ENCODE measurements around the gene ZYG11A. TPM values are rescaled to one million over a fixed set of nuclear protein-coding genes. Genes with fewer than 3 reads are reported as not detected.

The ZYG11A gene
- total and polyA plus RNA-seq, 2 of the 8 experiments (the other 6 are each of a cell fraction or from before 2014, with no cell fraction given) = 0.89 to 2.6 TPM

DNA sequence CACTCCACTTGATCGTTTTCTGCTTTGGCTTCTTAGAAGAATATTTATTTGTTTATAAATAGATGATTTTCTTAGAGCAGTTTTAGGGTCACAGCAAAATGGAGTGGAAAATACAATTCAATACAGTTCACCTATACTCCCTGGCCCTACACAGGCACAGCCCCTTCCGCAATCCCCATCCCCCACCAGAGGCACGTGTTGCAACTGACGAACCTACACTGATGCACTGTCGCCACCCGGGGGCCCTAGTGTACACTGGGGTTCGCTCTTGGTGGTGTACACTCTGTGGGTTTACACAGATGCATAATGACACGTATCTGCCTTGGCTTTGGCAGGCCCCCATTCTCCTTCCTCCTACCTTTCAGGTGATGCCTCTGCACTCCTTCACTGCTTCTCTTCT, 71.0 kb downstream of the ZYG11A start:
- Histone ChIP-seq H3K79me1 (ENCODE audit: low read depth, low read length) (peaks cover 2% of the 10 kb centered on the region; the same call in 1 of the 2 replicates), H4K91ac (replicated peaks; ENCODE audit: insufficient read length, low read length) (no peak overlapping the region), H3K27me3 (replicated peaks in 1 of 4; ENCODE audit: control insufficient read depth in 3 of 4, extremely low read depth in 1 of 4, insufficient read depth in 3 of 4, low read length in 3 of 4) (no peaks in the 10 kb centered on the region), H3K56ac (replicated peaks; ENCODE audit: insufficient read length, low read depth, low read length) (no peak overlapping the region), H2BK12ac (ENCODE audit: low read depth, low read length) (no peak overlapping the region), H3K14ac (ENCODE audit: insufficient read length) (no peak overlapping the region), H4K5ac (ENCODE audit: insufficient read length, low read depth, low read length) (no peak overlapping the region), H2BK5ac (ENCODE audit: low read depth, low read length) (no peak overlapping the region), H2BK15ac (ENCODE audit: low read length) (no peak overlapping the region), H3K23me2 (ENCODE audit: low read depth, low read length) (no peaks in the 10 kb centered on the region), H2AFZ (ENCODE audit: low read length) (no peak overlapping the region), H3K36me3 (ENCODE audit: control insufficient read depth in 2 of 4, insufficient read depth in 4 of 4, low read length in 3 of 4) (no peaks in the 10 kb centered on the region), H4K8ac (ENCODE audit: extremely low read depth, insufficient read depth, low read length) (no peak overlapping the region), H2AK5ac (ENCODE audit: low read depth, low read length) (no peak overlapping the region), H3K4me3 (ENCODE audit: extremely low read depth in 1 of 4, insufficient read depth in 2 of 4, low read depth in 3 of 4, low read length in 4 of 4) (no peak overlapping the region), H3K79me2 (ENCODE audit: control insufficient read depth in 1 of 2, insufficient read depth in 2 of 2, low read length in 2 of 2) (no peaks in the 10 kb centered on the region), H3K23ac (ENCODE audit: insufficient read length) (no peak overlapping the region), H3K4ac (replicated peaks; ENCODE audit: insufficient read length, low read depth, low read length) (no peak overlapping the region), H2BK120ac (replicated peaks; ENCODE audit: low read depth, low read length) (no peak overlapping the region), H3K9ac (replicated peaks in 1 of 4; ENCODE audit: extremely low read depth in 1 of 4, low read depth in 3 of 4, low read length in 3 of 4) (no peak overlapping the region), H3K27ac (ENCODE audit: low read depth, low read length) (no peak overlapping the region), H3K4me2 (ENCODE audit: insufficient read depth in 1 of 2, low read depth in 2 of 2, low read length in 2 of 2) (no peak overlapping the region), H3K4me1 (replicated peaks in 1 of 4; ENCODE audit: control insufficient read depth in 3 of 4, insufficient read depth in 4 of 4, low read length in 3 of 4) (peaks cover 0 to 4% (median 0%) of the 10 kb centered on the region in 4 experiments; a peak in 1 of 7 replicates), H3K18ac (ENCODE audit: extremely low read depth, low read length) (no peak overlapping the region), H2BK20ac (ENCODE audit: low read length) (no peak overlapping the region), H4K20me1 (replicated peaks in 1 of 2; ENCODE audit: control insufficient read depth in 1 of 2, insufficient read depth in 2 of 2, low read length in 2 of 2) (peaks cover 0 to 2% of the 10 kb centered on the region in 2 experiments), H3K9me3 (ENCODE audit: insufficient read depth in 2 of 2, low read depth in 1 of 2, low read length in 1 of 2) (no peaks in the 10 kb centered on the region)
- 62% methylated on average over 8 of the region's 8 CpGs; no CpG with 5 or more reads in 1 of the 2 experiments for WGBS, 2 experiments (ENCODE audit: extremely low coverage in 1 of 2, insufficient coverage in 1 of 2, insufficient read length in 1 of 2, insufficient replicate concordance in 2 of 2, low coverage in 1 of 2, low lambda C conversion rate in 2 of 2, missing lambda C conversion rate in 1 of 2)
- ChIA-PET CTCF (ENCODE audit: partially characterized antibody) (interaction anchor here (6.1 kb wide), 1 partner anchor 8 kb away, joined by 39 read pairs; no protein-coding TSS in a partner anchor), POLR2A (ENCODE audit: partially characterized antibody) (interaction anchor here (0.6 kb wide), 1 partner anchor 210 kb away, joined by 3 read pairs; no protein-coding TSS in a partner anchor)
- FAIRE-seq (no peak), DNase-seq (ENCODE audit: low read depth in 1 of 2, low spot score in 2 of 2) (peak in 1 of 2 experiments; percentile 64)
- no peak for TF ChIP-seq POLR2A (IDR thresholded peaks at IDR 0.05; ENCODE audit: control extremely low read depth in 1 of 2, low read depth in 2 of 2, low read length in 2 of 2)
- no peak for TF ChIP-seq NANOG (IDR thresholded peaks at IDR 0.05; ENCODE audit: insufficient read depth, low read depth, low read length, poor library complexity, severe bottlenecking)
- no peak for TF ChIP-seq BRCA1 (IDR thresholded peaks at IDR 0.05; ENCODE audit: low read depth, low read length)
- TF ChIP-seq, protein P1, sequence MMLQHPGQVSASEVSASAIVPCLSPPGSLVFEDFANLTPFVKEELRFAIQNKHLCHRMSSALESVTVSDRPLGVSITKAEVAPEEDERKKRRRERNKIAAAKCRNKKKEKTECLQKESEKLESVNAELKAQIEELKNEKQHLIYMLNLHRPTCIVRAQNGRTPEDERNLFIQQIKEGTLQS (IDR thresholded peaks at IDR 0.05; ENCODE audit: insufficient read depth, low read depth, low read length) = no peak
- TF ChIP-seq BACH1 (IDR thresholded peaks at IDR 0.05; ENCODE audit: low read length) = no peak
- no peak for TF ChIP-seq KDM1A (IDR thresholded peaks at IDR 0.05; ENCODE audit: borderline replicate concordance, low read length)
- TF ChIP-seq RAD21 (IDR thresholded peaks at IDR 0.05 in 1 of 2, conservative IDR thresholded peaks at IDR 0.05 in 1 of 2; ENCODE audit: low read depth in 2 of 2, low read length in 2 of 2) = peak; percentile 65 to 73
- peak; percentile 73 for TF ChIP-seq CEBPB (IDR thresholded peaks at IDR 0.05; ENCODE audit: low read depth, low read length)
- TF ChIP-seq, protein P2, sequence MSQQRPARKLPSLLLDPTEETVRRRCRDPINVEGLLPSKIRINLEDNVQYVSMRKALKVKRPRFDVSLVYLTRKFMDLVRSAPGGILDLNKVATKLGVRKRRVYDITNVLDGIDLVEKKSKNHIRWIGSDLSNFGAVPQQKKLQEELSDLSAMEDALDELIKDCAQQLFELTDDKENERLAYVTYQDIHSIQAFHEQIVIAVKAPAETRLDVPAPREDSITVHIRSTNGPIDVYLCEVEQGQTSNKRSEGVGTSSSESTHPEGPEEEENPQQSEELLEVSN (IDR thresholded peaks at IDR 0.05) = no peak
- peak; percentile 21; the same call in 1 of the 2 replicates for TF ChIP-seq CHD2 (IDR thresholded peaks at IDR 0.05; ENCODE audit: low read length)
- no peak for TF ChIP-seq SIN3A (conservative IDR thresholded peaks at IDR 0.05 in 1 of 2, IDR thresholded peaks at IDR 0.05 in 1 of 2; ENCODE audit: low read depth in 1 of 2, low read length in 2 of 2)
- TF ChIP-seq HDAC2 (IDR thresholded peaks at IDR 0.05; ENCODE audit: borderline replicate concordance in 1 of 2, low read depth in 2 of 2, low read length in 2 of 2) = no peak
